ENCODE results near the gene CAMTA1. TPM values are rescaled to one million over a fixed set of nuclear protein-coding genes. Genes with fewer than 3 reads are reported as not detected.

The CAMTA1 gene
- total RNA-seq, 2 experiments from 2014 or later: 43.9 to 73.3 TPM

DNA sequence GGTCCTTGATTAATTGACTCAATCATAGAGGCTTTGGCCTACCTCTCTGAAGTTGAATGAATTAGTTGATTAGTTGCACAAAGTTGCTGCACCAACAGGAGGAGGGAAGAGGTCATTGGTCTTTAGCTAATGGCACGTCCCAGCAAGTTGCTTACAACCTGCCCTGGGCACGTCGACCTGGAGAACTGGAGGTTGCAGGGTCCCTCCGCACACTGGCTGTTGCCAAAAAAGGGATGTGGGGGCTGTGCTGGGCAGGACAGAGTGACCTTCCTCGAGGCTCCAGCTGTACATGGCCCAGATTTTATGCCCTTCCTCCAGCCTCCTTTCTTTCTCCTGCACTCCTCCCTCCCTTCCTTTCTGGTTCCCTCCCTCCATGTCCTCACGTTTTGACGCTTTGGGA is 755.6 kb downstream of the CAMTA1 start:
- CTCF ChIA-PET (ENCODE audit: unreplicated experiment): no interaction called here
- POLR2A ChIA-PET: no interaction called here

DNA sequence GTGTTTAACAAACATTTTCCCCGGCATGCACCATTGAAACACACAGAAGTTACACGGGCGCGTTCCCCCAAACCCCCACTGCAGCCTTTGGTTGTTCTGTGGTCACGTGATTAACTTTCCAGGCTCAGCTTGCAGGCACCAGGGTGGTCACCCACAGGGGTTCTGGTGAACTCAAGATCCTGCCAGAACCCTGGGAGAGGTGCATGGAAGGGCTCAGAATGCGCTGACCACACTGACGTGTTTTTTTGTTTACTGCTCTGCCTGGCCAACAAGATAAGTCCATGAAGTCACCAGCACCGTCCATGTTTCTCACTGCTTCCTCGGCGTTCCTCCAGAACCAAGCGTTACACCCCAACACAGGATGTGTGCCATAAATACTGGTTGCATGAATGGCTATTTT is 756.4 kb downstream of the CAMTA1 start:
- no TSS peak for BruUV-seq (replicated peaks)
- no peak overlapping the region for H2AFZ ChIP-seq (ENCODE audit: low read length)

More for the DNA sequence above, 755.6 kb downstream of the CAMTA1 start:
- no TSS peak for BruUV-seq (replicated peaks)
- H2AFZ ChIP-seq (ENCODE audit: low read length): no peak overlapping the region
- H3K27ac ChIP-seq (ENCODE audit: low read depth, low read length, poor library complexity, severe bottlenecking): no peak overlapping the region
- no peaks in the 10 kb centered on the region for H3K9me2 ChIP-seq (ENCODE audit: insufficient read depth, low read length)
- H3K4me1 ChIP-seq (ENCODE audit: insufficient read depth, low read length, poor library complexity, severe bottlenecking): no peaks in the 10 kb centered on the region
- H3K36me3 ChIP-seq (ENCODE audit: insufficient read depth, low read length): no peaks in the 10 kb centered on the region
- H3K9me3 ChIP-seq (ENCODE audit: low read length): no peaks in the 10 kb centered on the region
- TF ChIP-seq, protein P1, sequence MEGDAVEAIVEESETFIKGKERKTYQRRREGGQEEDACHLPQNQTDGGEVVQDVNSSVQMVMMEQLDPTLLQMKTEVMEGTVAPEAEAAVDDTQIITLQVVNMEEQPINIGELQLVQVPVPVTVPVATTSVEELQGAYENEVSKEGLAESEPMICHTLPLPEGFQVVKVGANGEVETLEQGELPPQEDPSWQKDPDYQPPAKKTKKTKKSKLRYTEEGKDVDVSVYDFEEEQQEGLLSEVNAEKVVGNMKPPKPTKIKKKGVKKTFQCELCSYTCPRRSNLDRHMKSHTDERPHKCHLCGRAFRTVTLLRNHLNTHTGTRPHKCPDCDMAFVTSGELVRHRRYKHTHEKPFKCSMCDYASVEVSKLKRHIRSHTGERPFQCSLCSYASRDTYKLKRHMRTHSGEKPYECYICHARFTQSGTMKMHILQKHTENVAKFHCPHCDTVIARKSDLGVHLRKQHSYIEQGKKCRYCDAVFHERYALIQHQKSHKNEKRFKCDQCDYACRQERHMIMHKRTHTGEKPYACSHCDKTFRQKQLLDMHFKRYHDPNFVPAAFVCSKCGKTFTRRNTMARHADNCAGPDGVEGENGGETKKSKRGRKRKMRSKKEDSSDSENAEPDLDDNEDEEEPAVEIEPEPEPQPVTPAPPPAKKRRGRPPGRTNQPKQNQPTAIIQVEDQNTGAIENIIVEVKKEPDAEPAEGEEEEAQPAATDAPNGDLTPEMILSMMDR (conservative IDR thresholded peaks at IDR 0.05; ENCODE audit: low read length): no peak
- TF ChIP-seq EZH2phosphoT487 (IDR thresholded peaks at IDR 0.05; ENCODE audit: borderline replicate concordance, low read depth, low read length): no peak
- intact Hi-C loops (cut with micrococcal nuclease; ENCODE audit: unreplicated experiment): no loop called here
- no peaks in the 10 kb centered on the region for H4K20me1 ChIP-seq (ENCODE audit: insufficient read depth, low read length)
- DNase-seq (ENCODE audit: low spot score): no peak
- H3K4me3 ChIP-seq (ENCODE audit: low read depth, low read length, poor library complexity, severe bottlenecking): no peak overlapping the region
- H3K4me2 ChIP-seq (ENCODE audit: low read length): no peak overlapping the region
- no peaks in the 10 kb centered on the region for H3K79me2 ChIP-seq (ENCODE audit: insufficient read depth, low read depth, low read length)

DNA sequence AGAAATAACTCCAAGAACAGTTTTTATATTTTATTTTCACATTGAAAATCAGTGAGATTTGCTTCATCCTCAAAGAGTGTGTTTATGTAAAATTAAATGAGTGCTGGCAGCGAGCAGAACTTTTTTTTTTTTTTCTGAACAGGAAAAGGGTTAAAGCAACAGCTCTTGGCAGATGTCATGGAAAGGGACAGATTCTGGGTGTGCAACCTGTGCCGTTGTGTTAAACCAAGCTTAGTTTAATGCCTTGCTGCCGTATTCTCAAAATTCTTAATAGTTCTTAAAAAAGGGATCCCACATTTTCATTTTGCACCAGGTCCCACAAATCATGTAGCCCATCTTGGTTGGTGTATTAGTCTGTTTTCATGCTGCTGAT is 758.5 kb downstream of the CAMTA1 start:
- H3K79me2 ChIP-seq (ENCODE audit: insufficient read depth, low read depth, low read length): no peaks in the 10 kb centered on the region
- no peak overlapping the region for H3K4me2 ChIP-seq (ENCODE audit: low read length)
- H2AFZ ChIP-seq (ENCODE audit: low read length): no peak overlapping the region
- no TSS peak for BruUV-seq (replicated peaks)
- ChIA-PET POLR2A (no interaction called here), CTCF (ENCODE audit: unreplicated experiment) (no interaction called here)
- H3K4me3 ChIP-seq (ENCODE audit: low read depth, low read length, poor library complexity, severe bottlenecking): no peak overlapping the region
- H3K27ac ChIP-seq (ENCODE audit: low read depth, low read length, poor library complexity, severe bottlenecking): no peak overlapping the region
- no peaks in the 10 kb centered on the region for H3K36me3 ChIP-seq (ENCODE audit: insufficient read depth, low read length)
- no peaks in the 10 kb centered on the region for H4K20me1 ChIP-seq (ENCODE audit: insufficient read depth, low read length)
- TF ChIP-seq, protein P1 (conservative IDR thresholded peaks at IDR 0.05; ENCODE audit: low read length): no peak
- TF ChIP-seq EZH2phosphoT487 (IDR thresholded peaks at IDR 0.05; ENCODE audit: borderline replicate concordance, low read depth, low read length): no peak
- no peaks in the 10 kb centered on the region for H3K9me2 ChIP-seq (ENCODE audit: insufficient read depth, low read length)
- H3K4me1 ChIP-seq (ENCODE audit: insufficient read depth, low read length, poor library complexity, severe bottlenecking): no peaks in the 10 kb centered on the region
- intact Hi-C loops (cut with micrococcal nuclease; ENCODE audit: unreplicated experiment): no loop called here
- no peak for DNase-seq (ENCODE audit: low spot score)
- H3K9me3 ChIP-seq (ENCODE audit: low read length): no peaks in the 10 kb centered on the region

More for the DNA sequence above, 756.4 kb downstream of the CAMTA1 start:
- ChIA-PET CTCF (ENCODE audit: unreplicated experiment) (no interaction called here), POLR2A (no interaction called here)
- Histone ChIP-seq H4K20me1 (ENCODE audit: insufficient read depth, low read length) (no peaks in the 10 kb centered on the region), H3K79me2 (ENCODE audit: insufficient read depth, low read depth, low read length) (no peaks in the 10 kb centered on the region), H3K36me3 (ENCODE audit: insufficient read depth, low read length) (no peaks in the 10 kb centered on the region), H3K4me1 (ENCODE audit: insufficient read depth, low read length, poor library complexity, severe bottlenecking) (no peaks in the 10 kb centered on the region), H3K27ac (ENCODE audit: low read depth, low read length, poor library complexity, severe bottlenecking) (no peak overlapping the region), H3K9me2 (ENCODE audit: insufficient read depth, low read length) (no peaks in the 10 kb centered on the region), H3K9me3 (ENCODE audit: low read length) (no peaks in the 10 kb centered on the region), H3K4me2 (ENCODE audit: low read length) (no peak overlapping the region), H3K4me3 (ENCODE audit: low read depth, low read length, poor library complexity, severe bottlenecking) (no peak overlapping the region)
- intact Hi-C loops (cut with micrococcal nuclease; ENCODE audit: unreplicated experiment): no loop called here
- TF ChIP-seq, protein P1 (conservative IDR thresholded peaks at IDR 0.05; ENCODE audit: low read length): no peak
- TF ChIP-seq EZH2phosphoT487 (IDR thresholded peaks at IDR 0.05; ENCODE audit: borderline replicate concordance, low read depth, low read length): no peak
- no peak for DNase-seq (ENCODE audit: low spot score)
